HG03342 (cell line): Measurements from ENCODE around the gene ADISSP.

Experiments
- ATAC-seq: cut with Tn5 transposase; IDR thresholded peaks from one replicate; pipeline ENCODE4 v1.9.1; 2021; ENCODE audit warnings: mild to moderate bottlenecking, moderate library complexity; ENCODE audit not compliant: unreplicated experiment

ADISSP gene

DNA sequence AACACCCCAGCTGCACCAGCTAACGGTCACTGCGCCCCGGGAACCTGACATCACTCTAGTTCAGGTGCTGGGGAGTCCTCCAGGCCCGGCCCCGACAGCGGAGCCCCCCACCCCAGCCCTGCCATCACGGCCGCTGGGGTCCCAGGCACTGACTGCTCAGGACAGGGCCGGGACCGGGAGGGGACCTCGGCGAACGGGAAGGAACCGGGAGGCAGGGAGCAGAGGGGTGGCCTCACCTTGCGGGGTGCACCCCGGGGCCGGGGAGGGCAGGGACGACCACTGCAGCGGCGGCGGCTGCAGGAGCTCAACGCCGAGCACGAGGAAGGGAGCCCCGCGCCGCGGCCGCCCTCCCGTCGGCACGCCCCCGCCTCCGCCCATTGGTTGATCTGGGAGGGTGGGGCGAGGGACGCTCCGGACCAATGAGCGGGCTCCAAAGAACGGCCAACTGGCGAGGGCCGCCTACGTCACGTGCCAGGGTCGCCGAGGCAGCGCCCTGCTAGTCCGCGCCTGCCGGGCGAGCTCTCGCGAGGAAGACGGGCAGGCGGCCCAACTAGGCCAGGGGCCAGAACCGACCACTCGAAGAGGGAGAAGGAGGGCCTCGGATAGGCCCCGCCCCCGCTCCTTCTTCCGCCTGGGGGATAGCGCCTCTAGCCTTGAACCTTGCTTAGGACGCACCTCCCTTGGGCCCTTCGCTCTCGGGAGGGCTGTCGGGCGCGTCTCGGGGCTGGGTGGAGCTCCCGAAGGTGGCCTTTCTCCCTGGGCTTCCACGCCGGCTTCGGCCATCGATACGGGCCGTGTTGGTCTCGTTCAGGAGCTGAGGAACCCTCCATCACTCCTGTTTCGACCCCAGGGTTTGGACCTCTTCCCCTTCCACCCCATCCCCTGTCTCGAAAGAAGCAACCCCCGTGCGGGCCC, at the start of gene ADISSP:
Gene ADISSP, minus strand, starts transcription at position 327 of the 915 bp plus-strand sequence. CDS start 7,653 bp downstream, outside the sequence.
- peak; percentile 93 for ATAC-seq

- ATAC-seq, result no peak
Observed at GRCh38 chr20:3815703-3816315, 48.3 kb upstream of the ADISSP start.

DNA sequence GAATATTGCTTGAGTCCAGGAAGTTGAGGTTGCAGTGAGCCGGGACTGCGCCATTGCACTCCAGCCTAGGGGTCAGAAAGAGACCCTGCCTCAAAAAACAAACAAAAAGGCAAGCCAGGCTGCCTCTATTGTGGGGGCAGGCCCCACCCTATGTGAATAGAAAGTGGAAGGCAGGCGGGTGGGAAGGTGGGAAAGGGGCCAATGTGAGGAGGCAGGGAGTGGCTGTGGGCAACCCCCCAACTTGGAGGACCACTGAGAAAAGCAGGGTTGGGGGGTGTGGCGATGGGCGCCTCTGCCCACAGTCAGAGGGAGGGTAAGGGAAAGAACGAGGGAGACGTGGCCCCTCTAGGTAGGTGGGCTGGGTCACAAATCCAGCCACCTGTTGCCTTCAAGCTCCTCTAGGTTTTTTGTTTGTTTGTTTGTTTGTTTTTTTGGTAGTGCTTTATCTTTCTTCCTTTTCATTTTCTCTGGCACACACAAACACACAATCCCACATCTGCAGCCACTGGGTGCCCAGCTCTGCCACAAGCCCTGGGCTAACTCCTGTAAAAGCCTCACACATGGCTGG, 47.5 kb upstream of the ADISSP start:
- no peak for ATAC-seq

DNA sequence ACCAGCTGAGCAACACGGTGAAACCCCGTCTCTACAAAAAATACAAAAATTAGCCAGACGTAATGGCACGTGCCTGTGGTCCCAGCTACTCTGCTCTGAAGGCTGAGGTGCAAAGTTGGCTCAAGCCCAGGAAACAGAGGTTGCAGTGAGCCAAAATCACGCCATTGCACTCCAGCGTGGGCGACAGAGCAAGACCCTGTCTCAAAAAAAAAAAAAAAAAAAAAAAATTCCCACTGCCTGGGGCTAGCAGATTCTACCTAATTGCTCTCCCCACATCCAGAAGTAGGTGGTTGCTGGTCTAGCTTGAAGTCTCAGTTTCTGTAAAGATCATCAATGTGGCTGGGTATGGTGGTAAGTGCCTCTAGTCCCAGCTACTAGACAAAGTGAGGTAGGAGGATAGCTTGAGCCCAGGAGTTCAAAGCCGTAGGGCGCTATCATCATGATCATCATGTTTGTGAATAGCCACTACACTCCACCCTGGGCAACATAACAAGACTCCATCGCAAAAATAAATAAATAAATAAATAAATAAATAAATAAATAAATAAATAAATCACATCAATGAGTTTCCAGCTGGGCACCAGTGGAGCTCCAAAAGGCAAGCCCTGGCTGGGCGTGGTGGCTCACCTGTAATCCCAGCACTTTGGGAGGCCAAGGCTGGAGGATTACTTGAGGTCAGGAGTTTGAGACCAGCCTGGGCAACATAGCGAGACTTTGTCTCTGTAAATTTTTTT, 46.5 kb upstream of the ADISSP start:
- ATAC-seq, result no peak

- ATAC-seq, result no peak
Observed at GRCh38 chr20:3812975-3813847, 45.7 kb upstream of the ADISSP start.

GRCh38 chr20:3812259-3812681, 44.7 kb upstream of the ADISSP start:
- no peak for ATAC-seq

DNA sequence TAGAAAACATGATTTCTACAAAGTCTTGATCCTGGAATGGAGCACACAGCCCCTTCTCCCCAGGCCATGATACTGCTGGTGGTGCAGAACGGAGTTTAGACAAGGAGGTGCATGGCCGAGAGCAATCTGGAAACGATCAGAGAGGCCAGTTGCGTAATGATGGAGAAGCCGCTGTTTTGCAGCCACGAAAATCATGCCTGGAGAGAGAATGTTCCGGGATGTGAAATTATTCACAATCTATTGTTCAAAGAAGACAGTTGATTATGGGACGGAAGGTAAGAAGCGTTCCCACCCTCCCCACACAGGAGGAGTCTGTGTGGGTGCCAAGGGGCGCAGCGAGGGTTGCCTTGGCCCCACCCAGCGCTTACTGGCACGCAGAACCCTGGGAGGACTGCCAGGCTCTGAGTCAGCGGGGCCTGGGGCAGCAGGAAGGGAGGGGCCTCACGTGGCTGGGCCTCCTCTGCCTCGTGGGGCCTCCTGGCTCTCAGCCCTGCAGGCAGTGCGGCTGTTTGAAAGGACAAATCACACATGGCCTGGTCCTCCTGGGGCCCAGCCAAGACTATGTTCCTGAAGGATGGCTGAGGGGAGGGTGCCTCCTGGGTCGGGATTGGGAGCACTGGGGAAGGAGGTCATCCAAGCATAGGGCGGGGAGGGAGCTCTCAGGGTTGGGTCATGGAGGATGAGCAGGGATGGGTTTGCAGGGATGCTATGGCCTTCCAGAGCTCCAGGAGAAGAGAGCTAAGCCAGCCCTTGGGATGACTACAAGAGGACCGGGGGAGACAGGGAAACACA, 44.1 kb upstream of the ADISSP start:
- ATAC-seq, result peak; percentile 55

DNA sequence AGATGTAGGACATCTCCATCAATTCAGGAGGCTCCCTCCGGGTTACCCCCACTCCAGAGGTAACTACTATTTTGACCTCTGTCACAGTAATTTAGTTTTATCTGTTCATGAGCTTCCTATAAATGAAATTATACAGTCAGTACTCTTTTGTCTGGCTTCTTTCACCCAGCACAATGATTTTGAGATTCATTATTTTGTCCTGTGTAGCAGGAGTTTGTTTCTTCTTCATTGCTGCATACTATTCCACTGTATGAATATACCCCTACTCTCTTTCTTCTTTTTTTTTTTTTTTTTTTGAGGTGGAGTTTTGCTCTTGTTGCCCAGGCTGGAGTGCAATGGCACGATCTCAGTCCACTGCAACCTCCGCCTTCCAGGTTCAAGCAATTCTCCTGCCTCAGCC, 41.0 kb upstream of the ADISSP start:
- ATAC-seq, result no peak

GRCh38 chr20:3804781-3805180, 37.2 kb upstream of the ADISSP start:
- no peak for ATAC-seq

DNA sequence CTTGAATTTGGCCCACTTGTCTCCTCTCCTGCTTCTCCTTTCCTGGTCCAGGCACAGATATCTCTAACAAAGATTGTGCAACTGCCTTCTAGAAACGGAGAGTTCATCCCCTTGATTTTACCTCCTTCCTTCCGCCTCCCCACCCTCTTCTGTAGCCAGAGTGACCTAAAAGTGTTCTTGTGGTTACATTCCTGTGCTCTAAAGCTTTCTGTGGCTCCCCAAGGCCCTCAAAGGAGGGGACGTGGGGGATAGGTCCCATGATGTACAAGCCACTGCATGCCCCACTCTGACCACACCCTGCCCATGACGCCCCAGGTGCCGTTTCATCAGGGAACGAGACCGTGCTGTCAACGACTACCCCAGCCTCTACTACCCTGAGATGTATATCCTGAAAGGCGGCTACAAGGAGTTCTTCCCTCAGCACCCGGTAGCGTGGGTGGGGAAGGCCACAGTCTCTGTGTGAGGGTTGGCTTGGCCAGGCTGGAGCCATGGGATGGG, 36.8 kb upstream of the ADISSP start:
- no peak for ATAC-seq

- ATAC-seq, result no peak
Observed at GRCh38 chr20:3803854-3804253, 36.3 kb upstream of the ADISSP start.

DNA sequence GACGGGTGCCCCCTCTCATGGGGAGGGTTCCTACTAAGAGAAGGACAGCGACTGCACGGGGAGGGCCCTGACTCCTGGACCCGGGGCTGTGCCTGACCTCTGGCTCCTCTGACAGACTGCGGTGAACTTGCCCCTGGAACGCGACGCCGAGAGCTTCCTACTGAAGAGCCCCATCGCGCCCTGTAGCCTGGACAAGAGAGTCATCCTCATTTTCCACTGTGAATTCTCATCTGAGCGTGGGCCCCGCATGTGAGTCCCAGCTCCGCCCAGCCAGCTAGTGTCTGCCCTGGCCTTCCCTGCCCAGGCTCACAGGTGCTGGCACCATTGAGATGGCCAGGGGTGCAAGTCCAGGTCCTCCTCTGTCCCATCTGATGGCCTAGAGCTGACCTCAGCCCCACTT, 35.7 kb upstream of the ADISSP start:
- ATAC-seq, result no peak

- no peak for ATAC-seq
Observed at GRCh38 chr20:3802524-3803239, 35.1 kb upstream of the ADISSP start.

GRCh38 chr20:3801846-3802245, 34.3 kb upstream of the ADISSP start:
- ATAC-seq, result no peak

DNA sequence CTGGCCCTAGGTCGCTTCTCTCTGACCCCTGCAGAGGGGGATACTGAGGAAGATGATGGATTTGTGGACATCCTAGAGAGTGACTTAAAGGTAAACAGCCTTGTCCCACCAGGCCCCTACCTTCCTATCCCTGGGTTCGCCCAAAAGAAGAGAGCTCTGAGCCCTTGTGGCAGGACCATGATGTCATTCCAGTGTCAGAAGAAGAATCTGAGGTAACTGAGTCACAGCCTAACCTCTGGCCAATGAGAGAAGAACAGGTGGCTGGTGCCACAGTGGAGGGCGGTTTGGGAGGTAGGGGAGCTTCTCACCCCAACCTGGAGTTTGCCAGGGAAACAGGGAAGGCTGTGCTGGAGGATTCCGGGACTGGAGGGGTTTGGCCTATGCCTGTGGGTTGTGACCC, 33.7 kb upstream of the ADISSP start:
- ATAC-seq, result no peak

GRCh38 chr20:3800878-3801260, 33.3 kb upstream of the ADISSP start:
- ATAC-seq, result no peak

DNA sequence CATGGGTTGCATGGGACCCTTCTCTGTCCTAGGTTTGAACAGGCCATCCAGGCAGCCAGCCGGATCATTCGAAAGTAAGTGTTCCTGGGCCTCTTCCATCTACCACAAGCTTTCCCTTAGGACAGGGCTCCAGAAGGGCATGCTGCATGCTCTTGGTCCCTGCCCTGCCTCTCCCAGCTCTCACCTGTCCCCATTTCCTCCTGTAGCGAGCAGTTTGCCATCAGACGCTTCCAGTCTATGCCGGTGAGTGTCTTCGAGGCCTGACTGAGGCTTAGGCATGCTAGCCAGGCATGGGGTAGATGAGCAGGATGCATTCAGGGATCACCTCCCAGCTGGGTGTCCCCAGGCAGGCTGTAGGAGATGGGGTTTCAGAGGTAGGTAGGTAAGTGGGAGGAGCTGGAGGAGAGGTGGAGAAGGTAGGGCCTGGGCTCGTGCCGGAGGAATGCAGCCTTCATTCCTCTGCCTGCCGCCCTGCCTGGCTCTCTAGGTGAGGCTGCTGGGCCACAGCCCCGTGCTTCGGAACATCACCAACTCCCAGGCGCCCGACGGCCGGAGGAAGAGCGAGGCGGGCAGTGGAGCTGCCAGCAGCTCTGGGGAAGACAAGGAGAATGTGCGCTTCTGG, 32.8 kb upstream of the ADISSP start:
- no peak for ATAC-seq

- ATAC-seq, result no peak
Observed at GRCh38 chr20:3798908-3799248, 31.3 kb upstream of the ADISSP start.
